K562 (cell line): ENCODE measurements around the gene PPP4C. TPM values are rescaled to one million over a fixed set of nuclear protein-coding genes. Genes with fewer than 3 reads are reported as not detected.

ENCODE experiments used
- CBFB ChIP-seq: sonication (generic); formaldehyde crosslinking; IDR thresholded peaks from 2 replicates; pipeline ENCODE4 v1.4.0; 2020; ENCODE audit warnings: mild to moderate bottlenecking, missing genetic modification reagents
- CBX3 ChIP-seq, 2 experiments: IDR thresholded peaks; 1 replicate in 1 of 2; 2 replicates in 1 of 2; pipeline ENCODE4 v1.6.1; 2012; ENCODE audit warnings: inconsistent platforms in 2 of 2, low read length in 2 of 2, borderline replicate concordance in 1 of 2, control low read depth in 1 of 2
- CCAR2 ChIP-seq: fragments of 200-400 bp; formaldehyde crosslinking; IDR thresholded peaks from 2 replicates; pipeline ENCODE4 v1.6.1; 2017; ENCODE audit warnings: mild to moderate bottlenecking, low read depth, low read length
- ETV5 ChIP-seq: sonication (generic); formaldehyde crosslinking; IDR thresholded peaks from 2 replicates; pipeline ENCODE4 v1.4.0; 2020; ENCODE audit warnings: low read depth, mild to moderate bottlenecking, missing genetic modification reagents
- HSF4 ChIP-seq: fragments of 250-450 bp; sonication (Bioruptor Pico); IDR thresholded peaks from 2 replicates; pipeline ENCODE4 v2.1.2; 2022; ENCODE audit warnings: mild to moderate bottlenecking, moderate library complexity, borderline replicate concordance
- JUNB ChIP-seq: fragments of 450-650 bp; formaldehyde crosslinking; conservative IDR thresholded peaks from 2 replicates; pipeline ENCODE4 v1.4.0; 2020; ENCODE audit warnings: mild to moderate bottlenecking
- KDM2B ChIP-seq: fragments of 250-450 bp; sonication (Bioruptor Pico); IDR thresholded peaks from 2 replicates; pipeline ENCODE4 v1.8.0; 2021; ENCODE audit warnings: mild to moderate bottlenecking, moderate library complexity
- MAFG ChIP-seq: fragments of 450-650 bp; conservative IDR thresholded peaks from 2 replicates; pipeline ENCODE4 v1.6.1; 2016; ENCODE audit warnings: missing genetic modification characterization, missing compliant biosample characterization
- MECOM ChIP-seq: fragments of 250-450 bp; sonication (Bioruptor Pico); IDR thresholded peaks from 2 replicates; pipeline ENCODE4 v1.8.0; 2022; ENCODE audit warnings: inconsistent platforms
- NFE2 ChIP-seq: IDR thresholded peaks from 2 replicates; pipeline ENCODE4 v1.6.1; 2014; ENCODE audit warnings: antibody characterized with exemption, low read depth
- NUFIP1 ChIP-seq: fragments of 450-650 bp; IDR thresholded peaks from 2 replicates; pipeline ENCODE4 v1.6.1; 2018; ENCODE audit not compliant: partially characterized antibody
- RAD51 ChIP-seq: fragments of 450-650 bp; IDR thresholded peaks from 2 replicates; pipeline ENCODE4 v1.7.1; 2016; ENCODE audit warnings: low read depth, mild to moderate bottlenecking, borderline replicate concordance
- RBM15 ChIP-seq: fragments of 200-400 bp; formaldehyde crosslinking; IDR thresholded peaks from 2 replicates; pipeline ENCODE4 v1.6.1; 2018; ENCODE audit warnings: mild to moderate bottlenecking, low read length, moderate library complexity; ENCODE audit not compliant: insufficient read depth
- RBM34 ChIP-seq: fragments of 200-400 bp; formaldehyde crosslinking; IDR thresholded peaks from 2 replicates; pipeline ENCODE4 v1.6.1; 2018; ENCODE audit warnings: low read length, borderline replicate concordance; ENCODE audit not compliant: insufficient read depth
- RNF219 ChIP-seq: fragments of 250-450 bp; sonication (Bioruptor Pico); IDR thresholded peaks from 2 replicates; pipeline ENCODE4 v1.5.0; 2022; ENCODE audit warnings: mild to moderate bottlenecking
- SMARCA5 ChIP-seq: fragments of 450-650 bp; IDR thresholded peaks from 2 replicates; pipeline ENCODE4 v1.6.1; 2016
- SRSF9 ChIP-seq: fragments of 200-400 bp; formaldehyde crosslinking; IDR thresholded peaks from 2 replicates; pipeline ENCODE4 v1.6.1; 2017; ENCODE audit warnings: low read depth, low read length, borderline replicate concordance
- ZBTB9 ChIP-seq: fragments of 450-650 bp; formaldehyde crosslinking; IDR thresholded peaks from 2 replicates; pipeline ENCODE4 v1.4.0; 2020; ENCODE audit warnings: mild to moderate bottlenecking, moderate library complexity
- ZNF3 ChIP-seq: fragments of 250-450 bp; sonication (Bioruptor Pico); IDR thresholded peaks from 2 replicates; pipeline ENCODE4 v1.5.0; 2021; ENCODE audit warnings: mild to moderate bottlenecking, moderate library complexity
- ZNF518B ChIP-seq: fragments of 250-450 bp; sonication (Bioruptor Pico); IDR thresholded peaks from 2 replicates; pipeline ENCODE4 v1.5.0; 2021; ENCODE audit warnings: mild to moderate bottlenecking, moderate library complexity
- ZNF668 ChIP-seq: fragments of 250-450 bp; sonication (Bioruptor Pico); IDR thresholded peaks from 2 replicates; pipeline ENCODE4 v1.8.0; 2022; ENCODE audit warnings: mild to moderate bottlenecking, inconsistent platforms
- ZNF717 ChIP-seq: fragments of 250-450 bp; sonication (Bioruptor Pico); IDR thresholded peaks from 2 replicates; pipeline ENCODE4 v1.5.0; 2021
- ZNF780A ChIP-seq: fragments of 250-450 bp; sonication (Bioruptor Pico); IDR thresholded peaks from 2 replicates; pipeline ENCODE4 v1.5.0; 2021; ENCODE audit warnings: mild to moderate bottlenecking
- polyA plus RNA-seq, 8 experiments: library from polyadenylated mRNA; depleted of rRNA in 4 of 8; stranded (reverse) in 5 of 8; unstranded in 3 of 8; fragments of >200 nt; fragmentation: Nextera tagmentation in 2 of 8; fragmentation: Illumina TruSeq in 1 of 8; extraction: Ambion mirVana in 2 of 8; extraction: Trizol in 1 of 8; gene quantifications; 2 replicates each; pipeline versions ENCODE4 v1.2.1 to v1.2.3, GENCODE V29; 2011 to 2014; ENCODE audit warnings: inconsistent platforms in 1 of 8, missing spikeins in 1 of 8
- total RNA-seq, 7 experiments: library from RNA; depleted of rRNA in 6 of 7; stranded (reverse); fragments of >200 nt in 6 of 7; fragmentation: Illumina TruSeq in 2 of 7; extraction: Trizol in 2 of 7; gene quantifications; 2 replicates each; pipeline versions ENCODE4 v1.2.1 to v1.2.3, GENCODE V29; 2011 to 2021; ENCODE audit warnings: low replicate concordance in 1 of 7

Gene PPP4C
- total and polyA plus RNA-seq, 9 of the 15 experiments (the other 6 are each of a cell fraction or from before 2014, with no cell fraction given): 3.5 to 183 (median 131) TPM

- TF ChIP-seq ZBTB9 (CRISPR knock-in tag): peak; percentile 96
- TF ChIP-seq RAD51: no peak
- peak; percentile 87; the same call in 1 of the 2 replicates for TF ChIP-seq RBM34
- no peak; the same call in 1 of the 2 replicates for TF ChIP-seq SMARCA5
- TF ChIP-seq MAFG (tag): peak; percentile 89
- TF ChIP-seq ZNF780A (CRISPR knock-in tag): no peak
- no peak for TF ChIP-seq CCAR2
- no peak for TF ChIP-seq RBM15
- no peak for TF ChIP-seq CBFB (CRISPR knock-in tag)
- TF ChIP-seq MECOM (CRISPR knock-in tag): no peak
- no peak for TF ChIP-seq ZNF717 (CRISPR knock-in tag)
- TF ChIP-seq NUFIP1: peak; percentile 21
- no peak for TF ChIP-seq ZNF3 (CRISPR knock-in tag)
- TF ChIP-seq ZNF668 (CRISPR knock-in tag): no peak
- TF ChIP-seq RNF219 (CRISPR knock-in tag): no peak
- peak; percentile 99 for TF ChIP-seq NFE2
- TF ChIP-seq SRSF9: no peak
- TF ChIP-seq CBX3 (IDR thresholded peaks at IDR 0.05; ENCODE audit: borderline replicate concordance in 1 of 2, low read length in 2 of 2): no peak
- TF ChIP-seq JUNB: no peak
- TF ChIP-seq ZNF518B (CRISPR knock-in tag): no peak
- peak; percentile 93 for TF ChIP-seq ETV5 (CRISPR knock-in tag)
- 0 out of 2 replicates have a peak, but pooled peaks have one; percentile 76 for TF ChIP-seq KDM2B (CRISPR knock-in tag)
- no peak for TF ChIP-seq HSF4 (CRISPR knock-in tag)
These were observed 10.5 kb upstream of the PPP4C start, which contains the start of gene ALDOA (continued) for GRCh38 chr16:30065102-30065942.
